Superior temporal gyrus (tissue), 1 donor: ENCODE results near the gene LRP11.
"Not testable (repeated sequence)": the region's sequence is repeated elsewhere in the genome, so short reads cannot be mapped to it uniquely, and the experiment has no call there.

ENCODE experiments used
- DNase-seq: peaks from one replicate; pipeline ENCODE4 v3.0.0-alpha.2; 2016; ENCODE audit errors: extremely low spot score

The LRP11 gene

GRCh38 chr6:149848343-149848742 is 15.8 kb downstream of the LRP11 start:
- DNase-seq = not testable (repeated sequence)

- DNase-seq = no peak
Observed at GRCh38 chr6:149847939-149848267, 16.3 kb downstream of the LRP11 start.

- peak; percentile 40 for DNase-seq
Observed at GRCh38 chr6:149846321-149846720, 17.8 kb downstream of the LRP11 start.

- no peak for DNase-seq
Observed at GRCh38 chr6:149845549-149845948, 18.6 kb downstream of the LRP11 start.

- DNase-seq = no peak
Observed at GRCh38 chr6:149844480-149844879, 19.7 kb downstream of the LRP11 start.

- DNase-seq = not testable (repeated sequence)
Observed at GRCh38 chr6:149844036-149844435, 20.1 kb downstream of the LRP11 start.

GRCh38 chr6:149843051-149843633 is 21.0 kb downstream of the LRP11 start:
- no peak for DNase-seq

GRCh38 chr6:149842331-149842730 is 21.8 kb downstream of the LRP11 start:
- no peak for DNase-seq

- peak; percentile 60 for DNase-seq
Observed at GRCh38 chr6:149840345-149841075, 23.6 kb downstream of the LRP11 start.

GRCh38 chr6:149834513-149835481 is 29.4 kb downstream of the LRP11 start:
- DNase-seq = peak; percentile 94

GRCh38 chr6:149833651-149834050 is 30.5 kb downstream of the LRP11 start:
- DNase-seq = no peak

- DNase-seq = no peak
Observed at GRCh38 chr6:149831308-149831820, 32.8 kb downstream of the LRP11 start.

GRCh38 chr6:149830731-149831307 is 33.3 kb downstream of the LRP11 start:
- peak; percentile 90 for DNase-seq

GRCh38 chr6:149825292-149825691 is 38.9 kb downstream of the LRP11 start:
- DNase-seq = no peak

- no peak for DNase-seq
Observed at GRCh38 chr6:149823013-149823412, 41.1 kb downstream of the LRP11 start.

- no peak for DNase-seq
Observed at GRCh38 chr6:149821492-149821891, 42.7 kb downstream of the LRP11 start.

GRCh38 chr6:149820506-149820905 is 43.7 kb downstream of the LRP11 start:
- no peak for DNase-seq

GRCh38 chr6:149815788-149816187 is 48.4 kb downstream of the LRP11 start:
- DNase-seq = no peak

- no peak for DNase-seq
Observed at GRCh38 chr6:149813351-149813750, 50.8 kb downstream of the LRP11 start.

- DNase-seq = no peak
Observed at GRCh38 chr6:149809798-149810197, 54.4 kb downstream of the LRP11 start.

GRCh38 chr6:149806127-149806526 is 58.0 kb downstream of the LRP11 start:
- no peak for DNase-seq

GRCh38 chr6:149783551-149783950 is 80.6 kb downstream of the LRP11 start:
- no peak for DNase-seq
